Measurements from ENCODE around the gene DUS1L.

DNA sequence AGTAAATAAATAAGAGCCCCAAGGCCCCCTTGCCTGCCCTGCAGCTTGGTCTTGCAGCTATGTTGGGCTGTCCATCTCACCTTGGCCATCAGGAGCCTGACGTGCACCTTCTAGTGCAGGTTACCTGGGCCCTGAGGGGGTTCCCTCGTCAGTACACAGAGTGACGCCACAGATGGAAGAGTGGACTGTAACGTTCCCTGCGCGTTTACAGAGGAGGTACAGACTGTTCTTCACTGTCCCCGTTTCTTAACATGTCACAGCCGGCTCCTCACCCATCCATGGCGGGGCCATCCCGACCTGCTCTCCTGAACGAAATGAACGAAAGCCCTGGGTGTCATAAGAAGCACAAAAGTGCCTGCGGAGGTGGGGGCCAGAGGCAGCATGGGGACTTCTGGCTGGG lies 48.3 kb upstream of the DUS1L start:
- TF ChIP-seq, protein P1, sequence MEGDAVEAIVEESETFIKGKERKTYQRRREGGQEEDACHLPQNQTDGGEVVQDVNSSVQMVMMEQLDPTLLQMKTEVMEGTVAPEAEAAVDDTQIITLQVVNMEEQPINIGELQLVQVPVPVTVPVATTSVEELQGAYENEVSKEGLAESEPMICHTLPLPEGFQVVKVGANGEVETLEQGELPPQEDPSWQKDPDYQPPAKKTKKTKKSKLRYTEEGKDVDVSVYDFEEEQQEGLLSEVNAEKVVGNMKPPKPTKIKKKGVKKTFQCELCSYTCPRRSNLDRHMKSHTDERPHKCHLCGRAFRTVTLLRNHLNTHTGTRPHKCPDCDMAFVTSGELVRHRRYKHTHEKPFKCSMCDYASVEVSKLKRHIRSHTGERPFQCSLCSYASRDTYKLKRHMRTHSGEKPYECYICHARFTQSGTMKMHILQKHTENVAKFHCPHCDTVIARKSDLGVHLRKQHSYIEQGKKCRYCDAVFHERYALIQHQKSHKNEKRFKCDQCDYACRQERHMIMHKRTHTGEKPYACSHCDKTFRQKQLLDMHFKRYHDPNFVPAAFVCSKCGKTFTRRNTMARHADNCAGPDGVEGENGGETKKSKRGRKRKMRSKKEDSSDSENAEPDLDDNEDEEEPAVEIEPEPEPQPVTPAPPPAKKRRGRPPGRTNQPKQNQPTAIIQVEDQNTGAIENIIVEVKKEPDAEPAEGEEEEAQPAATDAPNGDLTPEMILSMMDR (IDR thresholded peaks at IDR 0.05; ENCODE audit: low read length) = no peak
- TF ChIP-seq EZH2 (IDR thresholded peaks at IDR 0.05; ENCODE audit: borderline replicate concordance, low read length) = no peak
